Measurements from ENCODE around the gene FAM240A. TPM values are rescaled to one million over a fixed set of nuclear protein-coding genes. Genes with fewer than 3 reads are reported as not detected.
A peak's percentile ranks its signal among the peaks of the same experiment; 100 is the strongest.

The FAM240A gene
- total RNA-seq, 1 donor: not detected

GRCh38 chr3:46629551-46630517 lies 17.5 kb downstream of the FAM240A start:
- Histone ChIP-seq H3K4me1 (ENCODE audit: insufficient read depth, low read length) (peaks cover 14% of the 10 kb centered on the region), H3K27me3 (ENCODE audit: insufficient read depth, low read length) (peaks cover 4% of the 10 kb centered on the region), H3K4me3 (ENCODE audit: low read length) (peak overlapping the region; percentile 11), H3K9me3 (ENCODE audit: low read depth, low read length) (no peaks in the 10 kb centered on the region)

GRCh38 chr3:46632792-46633191 lies 20.5 kb downstream of the FAM240A start:
- H3K27me3 ChIP-seq (ENCODE audit: insufficient read depth, low read length): no peaks in the 10 kb centered on the region

GRCh38 chr3:46634856-46635255 lies 22.5 kb downstream of the FAM240A start:
- H3K9me3 ChIP-seq (ENCODE audit: low read depth, low read length): no peaks in the 10 kb centered on the region
- H3K4me3 ChIP-seq (ENCODE audit: low read length): no peak overlapping the region
- H3K4me1 ChIP-seq (ENCODE audit: insufficient read depth, low read length): peaks cover 6% of the 10 kb centered on the region
- no peaks in the 10 kb centered on the region for H3K27me3 ChIP-seq (ENCODE audit: insufficient read depth, low read length)

More at GRCh38 chr3:46632792-46633191, 20.5 kb downstream of the FAM240A start:
- Histone ChIP-seq H3K4me3 (ENCODE audit: low read length) (no peak overlapping the region), H3K4me1 (ENCODE audit: insufficient read depth, low read length) (peaks cover 14% of the 10 kb centered on the region), H3K9me3 (ENCODE audit: low read depth, low read length) (no peaks in the 10 kb centered on the region)

- H3K4me3 ChIP-seq (ENCODE audit: low read length): no peak overlapping the region
- H3K4me1 ChIP-seq (ENCODE audit: insufficient read depth, low read length): no peaks in the 10 kb centered on the region
- no peaks in the 10 kb centered on the region for H3K9me3 ChIP-seq (ENCODE audit: low read depth, low read length)
- H3K27me3 ChIP-seq (ENCODE audit: insufficient read depth, low read length): no peaks in the 10 kb centered on the region
Observed at GRCh38 chr3:46639221-46639620, 26.9 kb downstream of the FAM240A start.

- no peaks in the 10 kb centered on the region for H3K27me3 ChIP-seq (ENCODE audit: insufficient read depth, low read length)
- H3K4me1 ChIP-seq (ENCODE audit: insufficient read depth, low read length): no peaks in the 10 kb centered on the region
- no peaks in the 10 kb centered on the region for H3K9me3 ChIP-seq (ENCODE audit: low read depth, low read length)
- H3K4me3 ChIP-seq (ENCODE audit: low read length): no peak overlapping the region
Observed at GRCh38 chr3:46640927-46641326, 28.6 kb downstream of the FAM240A start.

- Histone ChIP-seq H3K4me3 (ENCODE audit: low read length) (no peak overlapping the region), H3K4me1 (ENCODE audit: insufficient read depth, low read length) (no peaks in the 10 kb centered on the region)
Observed at GRCh38 chr3:46642971-46643370, 30.6 kb downstream of the FAM240A start.

DNA sequence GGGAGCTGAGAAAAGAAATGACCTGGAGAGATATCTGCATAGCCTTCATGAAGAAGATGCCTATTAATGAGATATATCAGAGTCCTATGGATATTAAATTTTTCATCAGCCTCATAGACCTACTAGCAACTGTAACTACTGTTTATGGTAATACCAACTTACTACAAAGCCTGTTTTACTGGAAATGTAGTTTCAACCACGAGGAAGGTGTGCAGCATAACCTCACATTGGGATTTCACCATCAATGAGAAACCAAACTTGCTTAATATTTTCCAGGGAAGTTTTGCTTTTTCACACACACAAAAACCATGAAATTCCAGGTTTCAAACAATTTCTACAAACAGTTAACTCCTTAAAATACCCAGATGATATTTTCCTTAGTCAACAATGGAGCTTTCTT lies 31.4 kb downstream of the FAM240A start:
- no peaks in the 10 kb centered on the region for H3K4me1 ChIP-seq (ENCODE audit: insufficient read depth, low read length)
- H3K4me3 ChIP-seq (ENCODE audit: low read length): no peak overlapping the region
- no peaks in the 10 kb centered on the region for H3K9me3 ChIP-seq (ENCODE audit: low read depth, low read length)
- no peaks in the 10 kb centered on the region for H3K27me3 ChIP-seq (ENCODE audit: insufficient read depth, low read length)

More at GRCh38 chr3:46642971-46643370, 30.6 kb downstream of the FAM240A start:
- no peaks in the 10 kb centered on the region for H3K9me3 ChIP-seq (ENCODE audit: low read depth, low read length)
- H3K27me3 ChIP-seq (ENCODE audit: insufficient read depth, low read length): no peaks in the 10 kb centered on the region

- H3K27me3 ChIP-seq (ENCODE audit: insufficient read depth, low read length): peaks cover 2% of the 10 kb centered on the region
- H3K9me3 ChIP-seq (ENCODE audit: low read depth, low read length): peaks cover 5% of the 10 kb centered on the region
- no peak overlapping the region for H3K4me3 ChIP-seq (ENCODE audit: low read length)
- H3K4me1 ChIP-seq (ENCODE audit: insufficient read depth, low read length): no peaks in the 10 kb centered on the region
Observed at GRCh38 chr3:46646700-46647099, 34.4 kb downstream of the FAM240A start.

- H3K4me1 ChIP-seq (ENCODE audit: insufficient read depth, low read length): no peaks in the 10 kb centered on the region
- peaks cover 13% of the 10 kb centered on the region for H3K9me3 ChIP-seq (ENCODE audit: low read depth, low read length)
- H3K27me3 ChIP-seq (ENCODE audit: insufficient read depth, low read length): peaks cover 5% of the 10 kb centered on the region
- no peak overlapping the region for H3K4me3 ChIP-seq (ENCODE audit: low read length)
Observed at GRCh38 chr3:46648096-46648495, 35.8 kb downstream of the FAM240A start.

DNA sequence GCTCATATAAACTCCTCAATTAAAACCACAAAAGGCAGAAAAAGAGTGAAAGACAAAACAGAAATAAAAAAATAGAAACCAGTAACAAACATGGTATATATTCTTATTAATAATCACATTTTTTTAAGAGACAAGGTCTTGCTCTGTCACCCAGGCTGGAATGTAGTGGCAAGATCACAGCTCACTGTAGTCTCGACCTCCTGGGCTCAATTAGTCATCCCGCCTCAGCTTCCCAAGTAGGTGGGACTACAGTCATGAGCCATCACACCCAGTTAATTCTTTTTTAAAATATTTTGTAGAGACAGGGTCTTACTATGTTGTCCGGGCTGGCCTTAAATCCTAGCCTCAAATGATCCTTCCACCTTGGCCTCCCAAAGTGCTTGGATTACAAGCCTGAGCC lies 37.1 kb downstream of the FAM240A start:
- Histone ChIP-seq H3K27me3 (ENCODE audit: insufficient read depth, low read length) (peaks cover 5% of the 10 kb centered on the region), H3K4me3 (ENCODE audit: low read length) (no peak overlapping the region), H3K4me1 (ENCODE audit: insufficient read depth, low read length) (no peaks in the 10 kb centered on the region), H3K9me3 (ENCODE audit: low read depth, low read length) (peaks cover 13% of the 10 kb centered on the region)

GRCh38 chr3:46651084-46651483 lies 38.8 kb downstream of the FAM240A start:
- no peak overlapping the region for H3K4me3 ChIP-seq (ENCODE audit: low read length)
- H3K9me3 ChIP-seq (ENCODE audit: low read depth, low read length): peaks cover 13% of the 10 kb centered on the region
- H3K27me3 ChIP-seq (ENCODE audit: insufficient read depth, low read length): peaks cover 5% of the 10 kb centered on the region
- H3K4me1 ChIP-seq (ENCODE audit: insufficient read depth, low read length): no peaks in the 10 kb centered on the region

DNA sequence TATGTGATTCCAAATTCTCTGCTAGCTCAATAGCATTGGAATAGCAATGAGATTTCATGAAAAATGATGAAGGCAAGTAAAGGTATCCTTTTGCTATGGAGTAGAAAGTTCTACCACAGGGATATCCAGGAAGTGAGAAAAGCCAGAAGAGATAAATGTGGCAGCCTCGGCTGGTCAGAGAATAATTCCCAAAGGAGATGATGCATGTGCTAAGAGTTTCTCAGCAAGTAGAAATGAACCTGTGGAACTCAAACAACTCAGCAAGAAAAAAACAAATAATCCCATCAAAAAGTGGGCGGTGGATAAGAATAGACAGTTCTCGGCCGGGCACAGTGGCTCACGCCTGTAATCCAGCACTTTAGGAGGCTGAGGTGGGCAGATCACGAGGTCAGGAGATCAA lies 42.9 kb downstream of the FAM240A start:
- Histone ChIP-seq H3K27me3 (ENCODE audit: insufficient read depth, low read length) (peaks cover 5% of the 10 kb centered on the region), H3K9me3 (ENCODE audit: low read depth, low read length) (peaks cover 13% of the 10 kb centered on the region), H3K4me3 (ENCODE audit: low read length) (no peak overlapping the region), H3K4me1 (ENCODE audit: insufficient read depth, low read length) (no peaks in the 10 kb centered on the region)

DNA sequence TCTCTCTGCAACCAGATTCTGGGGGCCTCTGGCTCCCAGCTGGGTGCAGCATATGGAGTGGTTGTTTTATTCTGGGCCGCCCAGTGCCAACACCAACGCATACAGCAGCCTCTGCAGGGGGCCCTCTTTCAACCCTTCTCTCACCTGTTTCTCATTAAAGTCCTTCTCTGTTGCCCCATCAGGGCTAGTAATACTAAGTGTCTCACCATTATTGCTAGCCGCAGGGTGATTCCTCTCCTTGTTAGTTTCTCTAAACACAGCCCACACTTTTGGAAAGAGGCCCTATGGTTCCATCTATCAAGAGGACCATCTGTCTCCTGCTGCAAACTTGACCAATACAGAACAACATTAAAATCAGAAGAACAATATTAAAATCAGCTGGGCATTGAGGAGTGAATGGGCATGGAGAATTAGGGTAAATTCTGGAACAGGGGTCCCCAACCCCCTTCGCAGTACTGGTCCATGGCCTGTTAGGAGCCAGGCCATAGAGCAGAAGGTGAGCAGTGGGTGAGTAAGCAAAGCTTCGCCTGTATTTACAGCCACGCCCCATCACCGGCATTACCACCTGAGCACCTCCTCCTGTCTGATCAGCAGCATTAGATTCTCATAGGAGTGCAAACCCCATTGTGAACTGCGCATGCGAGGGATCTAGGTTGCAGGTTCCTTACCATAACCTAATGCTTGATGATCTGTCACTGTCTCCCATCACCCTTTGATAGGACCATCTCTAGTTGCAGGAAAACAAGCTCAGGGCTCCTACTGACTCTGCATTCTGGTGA lies 44.6 kb downstream of the FAM240A start:
- no peak overlapping the region for H3K4me3 ChIP-seq (ENCODE audit: low read length)
- H3K27me3 ChIP-seq (ENCODE audit: insufficient read depth, low read length): no peaks in the 10 kb centered on the region
- no peaks in the 10 kb centered on the region for H3K4me1 ChIP-seq (ENCODE audit: insufficient read depth, low read length)
- H3K9me3 ChIP-seq (ENCODE audit: low read depth, low read length): peaks cover 5% of the 10 kb centered on the region

DNA sequence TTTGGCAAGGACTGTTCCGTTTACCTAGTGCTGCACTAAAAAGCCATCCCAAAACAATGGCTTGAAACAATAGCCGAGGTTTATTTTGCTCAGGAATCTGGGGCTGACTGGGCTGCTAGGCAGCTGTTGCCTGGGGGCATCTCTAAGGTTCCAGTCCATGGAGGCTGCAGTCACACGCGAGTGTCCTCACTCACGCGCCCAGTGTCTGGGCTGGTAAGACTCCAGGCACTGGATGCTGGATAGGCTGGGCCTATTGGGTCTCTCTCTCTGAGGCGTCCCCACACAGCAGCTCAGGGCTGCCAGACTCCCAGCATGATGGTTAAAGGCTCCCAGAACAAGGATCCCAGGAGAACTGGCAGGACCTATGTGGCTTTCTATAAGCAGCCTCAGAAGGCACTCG lies 47.0 kb downstream of the FAM240A start:
- H3K4me3 ChIP-seq (ENCODE audit: low read length): no peak overlapping the region
- no peaks in the 10 kb centered on the region for H3K4me1 ChIP-seq (ENCODE audit: insufficient read depth, low read length)
- H3K9me3 ChIP-seq (ENCODE audit: low read depth, low read length): no peaks in the 10 kb centered on the region
- no peaks in the 10 kb centered on the region for H3K27me3 ChIP-seq (ENCODE audit: insufficient read depth, low read length)

- H3K9me3 ChIP-seq (ENCODE audit: low read depth, low read length): no peaks in the 10 kb centered on the region
- H3K4me3 ChIP-seq (ENCODE audit: low read length): no peak overlapping the region
- no peaks in the 10 kb centered on the region for H3K4me1 ChIP-seq (ENCODE audit: insufficient read depth, low read length)
- H3K27me3 ChIP-seq (ENCODE audit: insufficient read depth, low read length): no peaks in the 10 kb centered on the region
Observed at GRCh38 chr3:46660003-46660402, 47.7 kb downstream of the FAM240A start.

Measured in mononuclear cell (primary cell).